HG02763 (cell line): Measurements from ENCODE around the gene CHKB.
A peak's percentile ranks its signal among the peaks of the same experiment; 100 is the strongest.

Experiments
- ATAC-seq: cut with Tn5 transposase; IDR thresholded peaks from one replicate; pipeline ENCODE4 v1.9.1; 2021; ENCODE audit warnings: mild to moderate bottlenecking, moderate library complexity; ENCODE audit not compliant: unreplicated experiment

The CHKB gene

DNA sequence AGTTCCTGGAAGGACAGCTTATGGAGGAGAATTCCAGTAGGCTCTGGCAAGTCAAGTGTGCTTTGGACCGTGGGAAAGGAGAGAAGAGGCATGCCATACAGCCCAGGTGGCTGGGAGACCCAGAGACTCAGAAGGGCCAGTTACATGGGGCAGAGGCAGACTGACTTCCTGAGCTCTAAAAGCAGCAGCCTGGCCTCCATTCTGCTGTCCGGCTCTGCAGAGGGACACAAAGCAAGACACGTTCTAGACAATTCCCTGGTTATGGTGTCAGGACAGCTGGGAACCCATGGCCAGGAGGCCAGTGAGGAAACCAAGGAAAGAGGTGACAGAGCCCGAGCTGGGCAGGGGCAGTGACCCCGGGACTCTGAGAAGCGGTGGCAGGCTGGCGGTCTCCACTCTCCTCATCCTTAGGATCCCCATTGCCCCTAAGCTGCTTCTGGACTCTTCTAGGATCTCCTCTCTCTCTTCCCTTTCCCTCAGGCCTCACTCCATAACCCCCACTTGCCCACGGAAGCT, 7.2 kb downstream of the CHKB start:
- ATAC-seq = no peak

DNA sequence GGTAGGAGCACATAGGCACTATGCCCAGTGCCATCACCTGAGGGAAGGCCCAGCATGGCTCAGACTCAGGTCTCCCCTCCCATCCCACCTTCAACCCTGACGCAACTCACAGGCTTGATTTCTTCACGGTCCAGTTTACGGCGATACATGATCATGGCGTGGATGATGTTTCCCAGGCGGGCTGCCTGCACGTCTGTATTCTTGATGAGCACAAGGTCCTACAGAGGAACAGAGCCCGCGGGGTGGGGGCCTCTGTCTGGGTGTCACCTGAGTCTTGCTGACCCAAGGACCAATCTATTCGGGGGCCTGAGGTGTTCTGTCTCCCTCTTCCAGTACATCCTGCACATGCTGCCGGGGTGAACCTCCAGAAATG, 8.3 kb downstream of the CHKB start:
- ATAC-seq = no peak

DNA sequence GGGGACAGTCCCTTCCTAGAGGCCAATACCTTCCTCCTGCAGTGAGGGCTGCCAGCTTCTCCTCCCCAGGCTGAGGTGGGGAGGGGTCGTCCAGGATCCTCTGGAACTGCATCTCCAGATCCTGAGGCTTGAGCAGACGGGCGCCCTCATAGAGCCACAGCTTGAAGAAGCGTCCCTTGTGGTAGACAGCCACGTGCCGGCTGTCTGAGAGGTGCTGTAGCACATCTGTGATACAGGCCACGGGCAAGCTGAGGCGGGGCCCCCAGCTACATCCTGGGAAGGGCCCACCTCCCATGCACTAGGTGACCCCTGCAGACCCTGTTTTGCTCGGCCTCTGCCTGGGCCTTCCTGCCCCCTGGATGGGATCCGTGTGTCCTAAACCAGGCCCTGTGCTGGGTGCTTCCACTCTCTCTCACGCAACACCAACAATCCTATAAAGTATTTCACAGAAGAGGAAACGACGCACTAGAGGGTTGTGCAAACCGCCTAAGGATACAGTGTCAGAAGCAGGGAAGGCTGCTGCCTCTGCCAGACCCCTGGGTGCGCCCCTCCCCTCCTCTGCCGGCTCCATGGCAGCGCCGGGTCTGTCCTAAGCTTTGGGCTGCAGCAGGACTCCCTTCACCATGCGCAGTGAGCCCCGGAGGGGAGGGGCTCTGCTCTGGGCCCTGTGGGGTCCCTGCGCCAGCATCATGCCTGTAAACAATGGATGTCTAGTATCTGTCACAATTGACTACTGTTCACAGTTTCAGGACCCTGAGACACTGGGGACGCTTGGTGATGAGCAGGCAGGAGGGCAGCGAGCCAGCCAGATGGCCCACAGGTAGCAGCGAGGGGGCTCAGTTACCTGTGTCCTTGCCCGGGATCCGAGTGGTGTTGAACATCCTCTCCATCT, 8.9 kb downstream of the CHKB start:
- no peak for ATAC-seq

DNA sequence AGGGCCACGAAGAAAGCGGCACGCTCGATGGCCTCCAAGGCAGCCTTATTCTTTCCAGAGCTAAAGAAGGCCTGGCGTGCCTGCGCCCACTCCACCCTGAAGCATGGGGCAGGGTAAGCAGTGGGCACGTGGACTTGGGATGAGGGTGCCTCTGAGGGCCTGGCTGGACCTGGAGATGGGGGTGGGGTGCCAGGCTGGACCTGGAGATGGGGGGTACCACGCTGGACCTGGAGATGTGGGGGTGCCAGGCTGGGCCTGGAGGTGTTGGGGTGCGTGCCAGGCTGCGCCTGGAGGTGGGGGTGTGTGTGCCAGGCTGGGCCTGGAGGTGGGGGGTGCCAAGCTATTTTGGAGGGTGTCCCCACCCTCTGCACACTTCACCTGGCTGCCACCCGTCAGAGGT, 9.7 kb downstream of the CHKB start:
- ATAC-seq = no peak

DNA sequence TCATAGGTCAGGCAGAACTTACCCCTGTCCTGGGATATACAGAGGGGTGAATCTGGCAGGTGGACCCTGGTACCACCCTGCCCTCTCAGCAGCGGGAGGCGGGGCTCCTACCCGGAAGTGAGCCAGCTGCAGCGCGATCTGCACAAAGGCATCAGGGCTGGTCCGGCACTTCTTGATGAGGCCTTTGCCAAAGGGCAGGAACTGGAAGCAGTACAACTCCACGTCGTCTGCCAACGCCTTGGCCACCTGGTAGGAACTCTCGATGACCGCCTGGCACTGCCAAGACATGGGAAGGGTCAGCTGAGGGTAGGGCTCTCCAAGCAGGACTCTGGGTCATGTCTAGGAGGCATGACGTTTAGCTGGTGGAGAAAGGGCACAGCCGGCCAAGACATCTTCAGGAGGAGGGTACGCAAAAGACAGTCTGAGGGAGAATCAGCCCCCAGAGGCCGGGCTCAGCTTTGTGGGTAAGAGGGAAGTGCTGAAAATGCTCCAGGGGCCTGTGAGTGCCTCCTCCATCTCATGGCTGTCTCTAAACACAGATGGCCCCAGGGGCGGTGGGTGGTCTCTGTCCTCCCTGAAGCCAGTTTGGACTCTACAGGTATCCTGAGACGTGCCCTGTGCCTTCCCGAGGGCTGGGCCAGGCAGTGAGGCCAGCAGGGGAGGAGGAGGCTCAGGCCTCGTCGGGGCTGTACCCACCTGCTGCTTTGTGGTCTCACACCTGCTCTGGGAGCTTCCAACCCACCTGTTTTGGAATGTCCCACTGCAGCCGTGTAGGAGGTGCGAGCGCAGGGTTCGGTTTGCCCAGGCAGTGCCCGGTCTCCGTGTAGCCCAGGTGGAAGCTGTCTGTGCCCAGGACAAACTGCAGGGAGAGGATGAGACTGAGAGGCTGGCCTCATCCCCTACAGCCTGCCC, 11.1 kb downstream of the CHKB start:
- no peak for ATAC-seq

DNA sequence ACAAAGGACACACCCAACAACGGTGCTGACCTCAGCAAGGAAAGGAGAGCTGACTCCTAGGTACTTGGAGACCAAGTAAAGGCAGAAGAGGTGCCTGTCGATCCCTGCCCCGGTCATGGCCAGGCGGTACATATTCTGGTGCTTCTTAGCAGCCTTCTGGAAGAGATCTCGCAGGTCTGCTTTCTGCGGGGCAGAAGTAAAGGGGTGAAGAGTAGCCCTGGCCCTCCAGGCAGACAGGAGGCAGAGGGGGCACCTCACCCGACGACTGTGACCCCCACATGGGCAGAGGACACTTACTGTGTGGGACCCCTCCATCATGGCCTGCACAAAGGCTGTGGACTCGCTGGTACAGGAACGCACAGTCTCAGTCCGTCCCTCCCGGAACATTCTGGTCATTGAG, 11.8 kb downstream of the CHKB start:
- no peak for ATAC-seq

DNA sequence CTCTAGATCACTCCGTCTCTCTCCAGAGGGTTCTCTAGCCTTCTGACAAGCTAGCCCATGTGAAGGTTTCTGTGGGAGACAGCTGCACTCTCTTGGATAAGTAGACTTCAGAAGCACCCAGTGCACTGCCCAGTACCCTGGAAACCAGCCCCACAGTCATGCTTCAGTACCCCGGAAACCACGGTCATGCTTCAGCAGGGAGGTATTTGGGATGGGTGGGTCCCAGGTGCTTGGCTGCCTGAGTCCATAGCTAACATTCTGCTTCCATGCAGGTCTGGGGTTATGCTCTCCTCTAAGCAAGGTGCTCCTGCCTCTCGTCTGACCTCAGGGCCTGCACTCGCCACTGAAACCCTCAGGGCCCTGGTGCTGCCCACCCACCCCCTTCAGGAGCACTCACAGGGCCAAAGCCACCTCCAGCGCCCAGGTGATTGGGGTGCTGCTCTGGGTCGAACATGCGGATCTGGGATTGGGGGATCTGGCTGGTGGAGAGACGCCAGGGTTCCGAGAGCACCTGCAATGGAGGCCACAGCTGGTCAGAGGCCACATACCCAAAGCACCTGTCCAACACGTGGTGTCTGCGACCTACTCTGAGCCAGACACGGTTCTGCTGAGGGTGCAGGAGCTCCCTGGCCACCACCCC, 12.6 kb downstream of the CHKB start:
- no peak for ATAC-seq

DNA sequence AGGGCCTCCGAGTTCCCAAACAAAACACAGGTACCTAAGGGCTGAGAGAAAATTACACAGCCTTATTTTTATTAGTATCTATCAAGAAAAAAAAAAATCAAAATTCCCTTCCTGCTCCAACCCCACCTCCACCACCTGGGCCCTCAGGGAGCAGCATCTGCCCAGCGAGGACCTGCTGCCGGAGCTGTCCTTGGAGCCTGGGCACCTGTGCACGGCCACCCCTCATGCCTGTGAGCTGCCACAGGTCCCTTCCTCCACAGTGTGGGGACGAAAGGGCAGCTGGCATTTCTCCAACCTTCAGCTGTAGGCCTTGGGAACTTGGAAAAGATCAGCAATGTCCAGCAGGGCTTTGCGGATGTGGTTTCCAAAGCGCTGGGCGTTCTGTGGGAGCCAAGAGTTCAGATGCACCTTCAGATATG, 13.6 kb downstream of the CHKB start:
- ATAC-seq = no peak

DNA sequence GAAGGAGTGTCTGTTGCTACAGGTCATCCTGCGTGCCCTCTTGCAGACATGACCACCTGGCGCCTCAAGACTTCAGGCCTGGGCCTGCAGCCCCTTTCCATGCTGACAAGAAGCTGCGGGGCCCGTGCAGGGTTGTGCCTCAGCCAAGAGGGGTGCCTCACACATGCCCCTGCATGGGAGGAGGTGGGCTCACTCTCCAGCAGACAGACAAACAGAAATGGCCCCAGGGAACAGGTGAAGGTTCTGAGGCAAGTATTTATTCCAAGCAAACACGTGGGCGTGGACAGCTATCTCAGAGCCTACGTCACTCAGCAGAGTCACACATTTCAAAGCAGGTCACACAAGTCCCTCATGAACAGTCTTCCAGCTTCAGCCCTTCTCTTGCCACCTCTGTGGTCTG, 14.0 kb downstream of the CHKB start:
- no peak for ATAC-seq

DNA sequence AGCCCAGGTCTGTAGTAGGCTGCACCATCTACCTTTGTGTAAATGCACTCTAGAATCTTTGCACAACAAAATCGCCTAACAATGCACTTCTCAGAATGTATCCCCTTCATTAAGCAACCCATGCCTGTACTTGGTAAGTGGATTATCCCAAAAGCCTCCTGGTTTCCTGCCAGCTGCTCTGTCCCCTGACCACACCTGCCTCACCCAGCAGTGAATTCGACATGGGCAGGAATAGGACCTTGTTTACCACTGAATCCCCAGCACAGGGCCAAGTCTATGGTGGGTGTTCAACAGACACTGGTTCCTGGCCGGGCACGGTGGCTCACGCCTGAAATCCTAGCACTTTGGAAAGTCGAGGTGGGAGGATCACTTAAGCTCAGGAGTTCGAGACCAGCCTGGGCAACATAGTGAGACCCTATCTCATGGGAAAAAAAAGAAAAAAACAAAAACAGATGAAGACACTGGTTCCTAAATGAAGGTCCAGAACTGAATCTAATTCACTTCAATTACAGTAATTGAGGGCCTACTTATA, 14.9 kb downstream of the CHKB start:
- ATAC-seq = no peak

DNA sequence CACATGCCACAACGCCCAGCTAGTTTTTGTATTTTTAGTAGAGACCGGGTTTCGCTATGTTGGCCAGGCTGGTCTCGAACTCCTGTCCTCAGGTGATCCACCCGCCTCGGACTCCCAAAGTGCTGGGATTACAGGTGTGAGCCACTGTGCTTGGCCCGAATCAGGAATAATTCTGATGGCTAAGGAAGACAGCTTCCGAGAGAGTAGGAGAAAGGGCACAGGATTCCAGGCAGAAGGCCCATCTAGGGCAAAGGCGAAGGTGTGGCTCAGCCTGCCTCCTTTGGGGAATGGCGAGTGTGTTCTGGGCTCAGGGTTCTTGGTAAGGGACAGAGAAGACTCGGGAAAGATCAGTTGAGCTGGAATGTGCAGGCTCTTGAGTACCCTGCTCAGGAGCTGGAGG, 18.4 kb downstream of the CHKB start:
- ATAC-seq = no peak

DNA sequence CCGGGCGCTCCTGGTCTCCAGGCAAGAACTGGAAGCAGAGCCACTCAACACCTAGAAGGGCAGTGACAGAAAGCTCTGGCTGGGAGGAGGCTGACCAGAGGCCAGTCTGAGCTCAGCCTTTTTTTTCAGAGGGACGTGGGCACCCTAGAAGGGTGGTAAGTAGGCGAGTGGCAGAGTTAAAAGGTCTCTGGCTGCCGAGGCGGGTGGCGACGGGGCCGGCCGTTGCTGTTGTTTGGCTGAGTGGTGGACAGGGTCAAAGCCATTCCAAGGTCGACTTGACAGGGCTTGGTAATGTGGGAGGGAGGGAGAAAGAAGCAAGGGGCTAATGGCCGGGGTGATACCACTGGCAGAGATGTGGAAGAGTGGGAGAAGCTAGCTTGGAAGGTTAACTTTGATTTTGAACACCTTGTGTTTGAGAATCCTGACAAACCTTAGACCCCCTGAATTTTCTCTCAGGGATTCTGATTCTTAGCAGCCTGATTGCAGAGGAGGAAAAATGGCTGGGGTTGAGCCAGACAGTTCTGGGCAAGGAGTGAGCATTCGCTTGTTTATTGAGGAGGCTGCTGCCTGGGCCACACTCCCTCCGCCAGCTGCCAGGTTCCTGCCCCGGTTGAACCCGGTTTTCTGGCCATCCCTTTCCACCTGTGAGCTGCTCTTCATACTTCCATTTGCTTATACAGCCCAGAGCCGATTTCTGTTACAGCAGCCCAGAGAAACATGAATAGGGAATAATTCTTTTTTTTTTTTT, 19.1 kb downstream of the CHKB start:
- no peak for ATAC-seq

DNA sequence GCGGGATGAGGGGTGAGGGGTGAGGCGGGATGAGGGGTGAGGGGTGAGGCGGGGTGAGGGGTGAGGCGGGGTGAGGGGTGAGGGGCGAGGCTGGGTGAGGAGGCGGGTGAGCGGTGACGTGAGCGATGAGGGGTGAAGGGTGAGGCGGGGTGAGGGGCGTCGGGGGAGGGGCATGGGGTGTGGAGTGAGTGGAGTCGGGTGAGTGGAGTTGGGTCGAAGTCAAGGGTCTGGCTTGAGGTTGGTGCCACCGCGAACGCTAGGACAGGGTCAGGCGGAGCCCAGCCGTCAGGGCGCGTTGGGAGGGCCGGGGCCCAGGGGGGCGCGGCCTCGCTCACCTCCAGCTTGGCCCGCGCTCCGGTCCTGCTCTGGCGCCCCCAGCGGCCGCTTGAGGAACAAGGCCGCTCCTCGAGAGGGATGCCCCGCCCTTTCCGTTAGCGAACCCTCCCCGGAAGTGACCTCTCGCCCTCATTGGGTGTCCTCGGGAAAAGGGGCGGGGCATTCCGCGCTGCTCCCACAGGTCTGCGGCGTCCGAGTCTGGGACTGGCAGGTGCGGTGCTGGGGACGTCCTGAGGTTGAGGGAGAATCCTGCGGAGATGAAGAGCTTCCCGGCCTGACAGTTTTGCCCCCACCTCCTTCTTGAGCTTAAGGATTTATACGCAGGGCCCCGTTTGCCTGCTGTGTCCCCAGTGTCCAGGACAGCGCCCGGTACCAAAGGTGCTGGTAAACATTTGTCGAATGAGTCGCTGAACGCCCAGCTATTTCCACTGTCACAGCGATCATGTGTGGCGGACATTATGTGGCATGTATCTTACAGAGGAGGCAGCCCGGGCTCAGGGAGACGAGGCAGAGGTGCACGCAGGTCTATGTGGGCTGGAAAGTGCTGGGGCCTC, 19.9 kb downstream of the CHKB start, which contains the start of gene SYCE3:
SYCE3 (minus strand) TSS at position 397 of the 890 bp plus-strand sequence. CDS start 6,514 bp downstream, outside the sequence.
- ATAC-seq = peak; percentile 95

DNA sequence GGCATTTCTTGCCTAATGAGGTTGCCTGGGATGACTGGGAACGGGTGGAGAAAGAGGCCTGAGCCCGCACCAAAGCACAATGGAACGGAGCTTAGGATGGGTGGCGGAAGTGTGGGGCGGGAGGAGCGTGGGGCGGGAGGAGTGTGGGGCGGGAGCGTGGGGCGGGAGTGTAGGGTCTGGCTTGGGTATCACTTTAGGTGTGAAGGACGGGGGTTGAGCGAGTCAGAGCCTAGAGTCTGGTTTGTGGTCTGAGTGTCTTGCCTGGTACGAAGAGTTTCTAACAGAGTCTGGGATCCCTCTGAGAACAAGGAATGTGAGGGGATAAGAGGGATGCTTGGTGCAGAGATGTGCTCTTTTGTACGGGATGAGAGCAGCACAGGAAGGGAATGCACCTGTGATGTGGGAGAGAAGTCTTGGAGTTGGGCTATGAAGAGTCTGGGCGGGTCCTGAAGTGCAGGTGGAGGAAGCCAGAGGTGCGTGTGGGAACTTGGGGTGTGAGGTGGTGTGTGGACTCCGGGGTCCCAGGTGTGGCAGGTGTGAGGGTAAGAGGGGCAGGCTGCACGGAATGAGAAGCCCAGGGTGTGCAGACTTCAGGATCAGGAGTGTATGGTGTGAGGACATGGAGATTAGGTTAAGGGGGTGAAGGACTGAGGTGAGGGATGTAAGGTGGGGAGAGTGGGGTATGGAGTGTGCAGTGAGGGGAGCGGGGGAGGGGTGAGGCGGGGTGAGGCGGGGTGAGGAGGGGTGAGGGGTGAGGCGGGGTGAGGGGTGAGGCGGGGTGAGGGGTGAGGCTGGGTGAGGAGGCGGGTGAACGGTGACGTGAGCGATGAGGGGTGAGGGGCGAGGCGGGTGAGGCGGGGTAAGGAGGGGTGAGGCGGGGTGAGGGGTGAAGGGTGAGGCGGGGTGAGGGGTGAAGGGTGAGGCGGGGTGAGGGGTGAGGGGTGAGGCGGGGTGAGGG, 21.0 kb downstream of the CHKB start:
- no peak for ATAC-seq

DNA sequence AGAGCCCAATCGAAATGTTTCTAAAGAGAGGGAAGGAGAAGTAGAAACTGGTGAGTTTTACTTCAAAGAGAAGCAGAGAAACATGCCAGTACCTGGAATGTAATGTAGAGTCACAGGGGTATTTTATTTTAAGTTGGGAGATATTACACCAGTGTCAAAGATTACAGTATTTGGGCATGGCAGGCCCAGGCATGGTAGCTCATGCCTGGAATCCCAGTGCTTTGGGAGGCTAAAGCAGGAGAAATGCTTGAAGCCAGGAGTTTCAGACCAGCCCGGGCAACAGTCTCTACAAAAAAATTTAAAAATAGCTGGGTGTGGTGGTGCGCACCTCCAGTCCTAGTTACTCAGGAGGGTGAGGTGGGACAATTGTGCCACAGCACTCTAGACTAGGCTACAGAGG, 22.6 kb downstream of the CHKB start:
- no peak for ATAC-seq

DNA sequence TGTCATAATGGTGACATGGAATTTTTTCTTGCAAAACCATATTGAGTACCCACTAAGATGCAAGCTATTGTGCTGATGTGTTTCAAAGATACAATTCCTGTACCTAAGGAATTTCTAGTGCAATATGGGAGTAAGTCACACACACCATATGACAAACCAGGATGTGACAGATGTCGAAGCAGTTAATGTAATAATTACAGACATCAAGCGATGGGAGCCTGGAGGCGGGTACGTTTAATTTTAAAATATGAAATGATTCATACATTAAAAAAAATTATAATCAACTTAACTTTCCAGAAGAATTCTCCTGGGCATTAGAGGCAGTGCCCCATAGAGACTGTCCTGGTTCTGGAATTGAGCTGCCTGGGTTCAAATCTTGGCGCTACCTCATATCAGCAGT, 25.9 kb downstream of the CHKB start:
- ATAC-seq = no peak

DNA sequence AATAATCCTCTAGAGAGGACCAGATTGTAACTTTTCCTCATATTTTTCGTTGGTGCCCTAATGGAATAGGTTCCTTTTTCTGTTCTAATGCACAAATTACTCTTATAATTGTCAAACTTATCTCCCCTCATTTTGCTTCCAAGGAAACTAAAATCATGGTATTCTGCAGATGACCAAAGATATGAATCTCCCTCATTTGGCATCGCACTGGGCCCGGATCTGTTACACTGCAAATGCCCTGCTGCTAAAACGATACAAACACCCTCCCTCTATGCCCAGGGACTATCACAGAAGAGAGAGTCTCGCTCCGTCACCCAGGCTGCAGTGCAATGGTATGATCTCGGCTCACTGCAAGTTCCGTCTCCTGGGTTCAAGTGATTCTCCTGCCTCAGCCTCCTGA, 29.3 kb downstream of the CHKB start:
- no peak for ATAC-seq

DNA sequence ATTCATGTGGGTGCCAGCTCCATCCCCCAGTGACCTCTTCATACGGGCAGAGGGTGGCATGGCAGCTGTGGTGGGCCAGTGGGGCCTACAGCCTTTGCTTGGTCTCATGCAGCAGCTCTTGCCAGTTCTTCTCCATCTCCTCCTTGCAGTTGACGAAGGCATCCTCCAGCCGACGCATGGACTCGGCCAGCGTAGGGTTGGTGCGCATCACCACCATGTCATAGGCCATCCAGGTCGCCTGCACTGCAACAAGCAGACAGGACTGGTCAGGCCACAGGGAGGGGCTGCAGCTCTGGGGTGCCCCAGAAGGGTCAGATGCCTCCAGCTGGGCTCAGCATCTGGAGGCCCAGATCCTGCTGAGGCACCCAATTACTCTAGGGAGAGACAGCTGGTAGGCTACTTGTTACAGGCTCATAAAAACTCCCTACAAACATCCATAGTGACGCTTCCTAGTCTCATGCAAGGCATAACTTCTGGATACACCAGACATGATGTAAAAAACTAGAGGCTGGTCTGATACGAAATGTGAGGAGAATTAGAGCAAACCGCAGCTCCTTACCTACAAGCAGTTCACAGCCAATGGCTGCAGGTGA, 31.4 kb downstream of the CHKB start:
- ATAC-seq = no peak
